Measurements from ENCODE around the gene CPHXL. TPM values are rescaled to one million over a fixed set of nuclear protein-coding genes. Genes with fewer than 3 reads are reported as not detected.

The CPHXL gene
- total RNA-seq, 1 experiment from 2014 or later = not detected

DNA sequence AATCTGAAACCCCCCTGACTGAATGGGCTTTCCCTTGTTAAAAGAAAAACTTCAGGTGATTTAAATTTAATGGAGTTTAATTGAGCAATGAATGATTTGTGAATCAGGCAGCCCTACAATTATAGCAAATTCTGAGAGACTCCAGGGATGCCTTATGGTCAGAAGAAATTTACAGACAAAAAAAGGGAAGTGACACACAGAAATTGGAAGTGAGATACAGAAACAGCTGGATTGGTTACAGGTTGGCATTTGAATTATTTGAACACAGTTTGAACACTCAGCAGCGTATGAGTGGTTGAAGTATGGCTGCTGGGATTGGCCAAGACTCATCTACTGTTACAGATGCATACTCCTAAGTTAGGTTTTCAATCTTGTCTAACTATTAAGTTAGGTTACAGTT lies 19.0 kb upstream of the CPHXL start:
- no peak for TF ChIP-seq RAD21 (IDR thresholded peaks at IDR 0.05; ENCODE audit: low read depth)
- TF ChIP-seq ZFX (IDR thresholded peaks at IDR 0.05) = no peak
- TF ChIP-seq EZH2 (IDR thresholded peaks at IDR 0.05) = no peak
- TF ChIP-seq, protein P1, sequence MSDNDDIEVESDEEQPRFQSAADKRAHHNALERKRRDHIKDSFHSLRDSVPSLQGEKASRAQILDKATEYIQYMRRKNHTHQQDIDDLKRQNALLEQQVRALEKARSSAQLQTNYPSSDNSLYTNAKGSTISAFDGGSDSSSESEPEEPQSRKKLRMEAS (IDR thresholded peaks at IDR 0.05) = no peak
- no peak for TF ChIP-seq SP1 (IDR thresholded peaks at IDR 0.05; ENCODE audit: low read depth)
- TF ChIP-seq JUND (IDR thresholded peaks at IDR 0.05) = no peak
- no peak for TF ChIP-seq FOSL1 (IDR thresholded peaks at IDR 0.05; ENCODE audit: low read depth)
- no peak for TF ChIP-seq TCF7L2 (IDR thresholded peaks at IDR 0.05; ENCODE audit: borderline replicate concordance, extremely low read depth, insufficient read depth, insufficient read length)
- no peak for TF ChIP-seq SIN3A (IDR thresholded peaks at IDR 0.05; ENCODE audit: low read depth)
- TF ChIP-seq, protein P2, sequence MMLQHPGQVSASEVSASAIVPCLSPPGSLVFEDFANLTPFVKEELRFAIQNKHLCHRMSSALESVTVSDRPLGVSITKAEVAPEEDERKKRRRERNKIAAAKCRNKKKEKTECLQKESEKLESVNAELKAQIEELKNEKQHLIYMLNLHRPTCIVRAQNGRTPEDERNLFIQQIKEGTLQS (IDR thresholded peaks at IDR 0.05) = no peak
- no peak for TF ChIP-seq CEBPB (IDR thresholded peaks at IDR 0.05; ENCODE audit: low read depth)
- TF ChIP-seq EZH2phosphoT487 (IDR thresholded peaks at IDR 0.05; ENCODE audit: borderline replicate concordance) = no peak
- TF ChIP-seq POLR2A (IDR thresholded peaks at IDR 0.05; ENCODE audit: borderline replicate concordance, extremely low read depth, insufficient read depth, insufficient read length) = no peak
- TF ChIP-seq, protein P3, sequence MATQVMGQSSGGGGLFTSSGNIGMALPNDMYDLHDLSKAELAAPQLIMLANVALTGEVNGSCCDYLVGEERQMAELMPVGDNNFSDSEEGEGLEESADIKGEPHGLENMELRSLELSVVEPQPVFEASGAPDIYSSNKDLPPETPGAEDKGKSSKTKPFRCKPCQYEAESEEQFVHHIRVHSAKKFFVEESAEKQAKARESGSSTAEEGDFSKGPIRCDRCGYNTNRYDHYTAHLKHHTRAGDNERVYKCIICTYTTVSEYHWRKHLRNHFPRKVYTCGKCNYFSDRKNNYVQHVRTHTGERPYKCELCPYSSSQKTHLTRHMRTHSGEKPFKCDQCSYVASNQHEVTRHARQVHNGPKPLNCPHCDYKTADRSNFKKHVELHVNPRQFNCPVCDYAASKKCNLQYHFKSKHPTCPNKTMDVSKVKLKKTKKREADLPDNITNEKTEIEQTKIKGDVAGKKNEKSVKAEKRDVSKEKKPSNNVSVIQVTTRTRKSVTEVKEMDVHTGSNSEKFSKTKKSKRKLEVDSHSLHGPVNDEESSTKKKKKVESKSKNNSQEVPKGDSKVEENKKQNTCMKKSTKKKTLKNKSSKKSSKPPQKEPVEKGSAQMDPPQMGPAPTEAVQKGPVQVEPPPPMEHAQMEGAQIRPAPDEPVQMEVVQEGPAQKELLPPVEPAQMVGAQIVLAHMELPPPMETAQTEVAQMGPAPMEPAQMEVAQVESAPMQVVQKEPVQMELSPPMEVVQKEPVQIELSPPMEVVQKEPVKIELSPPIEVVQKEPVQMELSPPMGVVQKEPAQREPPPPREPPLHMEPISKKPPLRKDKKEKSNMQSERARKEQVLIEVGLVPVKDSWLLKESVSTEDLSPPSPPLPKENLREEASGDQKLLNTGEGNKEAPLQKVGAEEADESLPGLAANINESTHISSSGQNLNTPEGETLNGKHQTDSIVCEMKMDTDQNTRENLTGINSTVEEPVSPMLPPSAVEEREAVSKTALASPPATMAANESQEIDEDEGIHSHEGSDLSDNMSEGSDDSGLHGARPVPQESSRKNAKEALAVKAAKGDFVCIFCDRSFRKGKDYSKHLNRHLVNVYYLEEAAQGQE (IDR thresholded peaks at IDR 0.05; ENCODE audit: low read depth) = no peak
- TF ChIP-seq POLR2AphosphoS5 (IDR thresholded peaks at IDR 0.05; ENCODE audit: low read depth, low read length) = no peak
- no peak for TF ChIP-seq ZNF274 (IDR thresholded peaks at IDR 0.05; ENCODE audit: low read depth, low read length)
- TF ChIP-seq, protein P4, sequence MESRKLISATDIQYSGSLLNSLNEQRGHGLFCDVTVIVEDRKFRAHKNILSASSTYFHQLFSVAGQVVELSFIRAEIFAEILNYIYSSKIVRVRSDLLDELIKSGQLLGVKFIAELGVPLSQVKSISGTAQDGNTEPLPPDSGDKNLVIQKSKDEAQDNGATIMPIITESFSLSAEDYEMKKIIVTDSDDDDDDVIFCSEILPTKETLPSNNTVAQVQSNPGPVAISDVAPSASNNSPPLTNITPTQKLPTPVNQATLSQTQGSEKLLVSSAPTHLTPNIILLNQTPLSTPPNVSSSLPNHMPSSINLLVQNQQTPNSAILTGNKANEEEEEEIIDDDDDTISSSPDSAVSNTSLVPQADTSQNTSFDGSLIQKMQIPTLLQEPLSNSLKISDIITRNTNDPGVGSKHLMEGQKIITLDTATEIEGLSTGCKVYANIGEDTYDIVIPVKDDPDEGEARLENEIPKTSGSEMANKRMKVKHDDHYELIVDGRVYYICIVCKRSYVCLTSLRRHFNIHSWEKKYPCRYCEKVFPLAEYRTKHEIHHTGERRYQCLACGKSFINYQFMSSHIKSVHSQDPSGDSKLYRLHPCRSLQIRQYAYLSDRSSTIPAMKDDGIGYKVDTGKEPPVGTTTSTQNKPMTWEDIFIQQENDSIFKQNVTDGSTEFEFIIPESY (IDR thresholded peaks at IDR 0.05; ENCODE audit: extremely low read depth, insufficient replicate concordance, low read length) = no peak
- TF ChIP-seq, protein P5, sequence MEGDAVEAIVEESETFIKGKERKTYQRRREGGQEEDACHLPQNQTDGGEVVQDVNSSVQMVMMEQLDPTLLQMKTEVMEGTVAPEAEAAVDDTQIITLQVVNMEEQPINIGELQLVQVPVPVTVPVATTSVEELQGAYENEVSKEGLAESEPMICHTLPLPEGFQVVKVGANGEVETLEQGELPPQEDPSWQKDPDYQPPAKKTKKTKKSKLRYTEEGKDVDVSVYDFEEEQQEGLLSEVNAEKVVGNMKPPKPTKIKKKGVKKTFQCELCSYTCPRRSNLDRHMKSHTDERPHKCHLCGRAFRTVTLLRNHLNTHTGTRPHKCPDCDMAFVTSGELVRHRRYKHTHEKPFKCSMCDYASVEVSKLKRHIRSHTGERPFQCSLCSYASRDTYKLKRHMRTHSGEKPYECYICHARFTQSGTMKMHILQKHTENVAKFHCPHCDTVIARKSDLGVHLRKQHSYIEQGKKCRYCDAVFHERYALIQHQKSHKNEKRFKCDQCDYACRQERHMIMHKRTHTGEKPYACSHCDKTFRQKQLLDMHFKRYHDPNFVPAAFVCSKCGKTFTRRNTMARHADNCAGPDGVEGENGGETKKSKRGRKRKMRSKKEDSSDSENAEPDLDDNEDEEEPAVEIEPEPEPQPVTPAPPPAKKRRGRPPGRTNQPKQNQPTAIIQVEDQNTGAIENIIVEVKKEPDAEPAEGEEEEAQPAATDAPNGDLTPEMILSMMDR (IDR thresholded peaks at IDR 0.05 in 2 of 3, conservative IDR thresholded peaks at IDR 0.05 in 1 of 3; ENCODE audit: borderline replicate concordance in 1 of 3, insufficient read depth in 1 of 3, low read depth in 2 of 3, low read length in 2 of 3) = no peak
- TF ChIP-seq ELF1 (IDR thresholded peaks at IDR 0.05; ENCODE audit: borderline replicate concordance, low read depth) = no peak
- no peak overlapping the region for H3K4me2 ChIP-seq (ENCODE audit: low read length)
- RAD21 ChIA-PET (ENCODE audit: low non-redundant PET in 1 of 2, low total read pairs in 2 of 2, uncharacterized antibody in 2 of 2, unreplicated experiment in 2 of 2) = no interaction called here
- POLR2A ChIA-PET = no interaction called here
- DNase-seq (ENCODE audit: low read depth, low spot score) (no peak), ATAC-seq (no peak)
- BruUV-seq (replicated peaks) = no TSS peak
- no peaks in the 10 kb centered on the region for H4K20me1 ChIP-seq (ENCODE audit: insufficient read depth)
- H3K9me3 ChIP-seq (ENCODE audit: control insufficient read depth in 1 of 2, insufficient read depth in 1 of 2, low read depth in 1 of 2, low read length in 2 of 2) = peaks cover 0 to 21% of the 10 kb centered on the region in 2 experiments; a peak in 2 of 4 replicates
- no peak overlapping the region for H3K4me3 ChIP-seq (replicated peaks in 1 of 2; ENCODE audit: low read depth in 1 of 2, low read length in 2 of 2)
- no peaks in the 10 kb centered on the region for H3K79me2 ChIP-seq (ENCODE audit: insufficient read depth, low read length)
- H3K9me2 ChIP-seq (ENCODE audit: insufficient read depth) = no peaks in the 10 kb centered on the region
- intact Hi-C loops (cut with micrococcal nuclease) = no loop called here
- H3K27ac ChIP-seq (ENCODE audit: low read depth, low read length) = no peak overlapping the region
- H2AFZ ChIP-seq (ENCODE audit: low read depth, low read length, poor library complexity, severe bottlenecking) = no peak overlapping the region
- no peaks in the 10 kb centered on the region for H3K4me1 ChIP-seq (ENCODE audit: control insufficient read depth in 1 of 2, insufficient read depth in 2 of 2, low read length in 2 of 2)
- no peaks in the 10 kb centered on the region for H3K36me3 ChIP-seq (ENCODE audit: control insufficient read depth in 1 of 2, insufficient read depth in 2 of 2, low read length in 2 of 2)
- CTCF ChIA-PET = no interaction called here
- peaks cover 4% of the 10 kb centered on the region; the same call in 1 of the 2 replicates for H3K27me3 ChIP-seq (ENCODE audit: insufficient read depth, low read length)
- H3K9ac ChIP-seq (ENCODE audit: low read length) = no peak overlapping the region

Measured in HCT116 (cell line).